Trophoblast cell (in vitro differentiated cells and primary cell): ENCODE measurements around the gene SUSD1.

Source experiments
- DNase-seq, 2 donors: peaks; one replicate each; pipeline ENCODE4 v3.0.0-alpha.2; 2016
- H2AFZ ChIP-seq: 2 replicates; pipeline ENCODE4 v1.6.1; 2013; ENCODE audit warnings: low read length, moderate library complexity, mild to moderate bottlenecking; ENCODE audit not compliant: insufficient read depth, poor library complexity
- H2AK5ac ChIP-seq: 2 replicates; pipeline ENCODE4 v1.6.1; 2013; ENCODE audit warnings: mild to moderate bottlenecking, low read length
- H2BK120ac ChIP-seq: 2 replicates; pipeline ENCODE4 v1.6.1; 2013; ENCODE audit warnings: low read length, mild to moderate bottlenecking, moderate library complexity; ENCODE audit not compliant: insufficient read depth, poor library complexity
- H2BK12ac ChIP-seq: 2 replicates; pipeline ENCODE4 v1.6.1; 2013; ENCODE audit warnings: mild to moderate bottlenecking, low read length, moderate library complexity
- H2BK5ac ChIP-seq: 2 replicates; pipeline ENCODE4 v1.6.1; 2013; ENCODE audit warnings: low read length, low read depth, moderate library complexity, mild to moderate bottlenecking; ENCODE audit not compliant: poor library complexity
- H3K14ac ChIP-seq: 2 replicates; pipeline ENCODE4 v1.6.1; 2013; ENCODE audit warnings: mild to moderate bottlenecking, low read length
- H3K18ac ChIP-seq: 2 replicates; pipeline ENCODE4 v1.6.1; 2013; ENCODE audit warnings: mild to moderate bottlenecking, low read length
- H3K23ac ChIP-seq: 2 replicates; pipeline ENCODE4 v1.6.1; 2013; ENCODE audit warnings: low read length
- H3K27ac ChIP-seq: 2 replicates; pipeline ENCODE4 v1.5.1; 2013; ENCODE audit warnings: low read depth, mild to moderate bottlenecking, inconsistent platforms, low read length, moderate library complexity
- H3K27me3 ChIP-seq: 2 replicates; pipeline ENCODE4 v1.6.1; 2013; ENCODE audit warnings: inconsistent platforms, mild to moderate bottlenecking, low read length, moderate library complexity; ENCODE audit not compliant: insufficient read depth
- H3K36me3 ChIP-seq, 2 experiments: 1 replicate in 1 of 2; 2 replicates in 1 of 2; pipeline ENCODE4 v1.6.1; 2013; ENCODE audit warnings: low read length in 2 of 2, mild to moderate bottlenecking in 2 of 2, moderate library complexity in 1 of 2; ENCODE audit not compliant: insufficient read depth in 2 of 2, control insufficient read depth in 1 of 2
- H3K4ac ChIP-seq: 2 replicates; pipeline ENCODE4 v1.6.1; 2013; ENCODE audit warnings: low read depth, mild to moderate bottlenecking, low read length, moderate library complexity
- H3K4me1 ChIP-seq, 2 experiments: 1 replicate in 1 of 2; 2 replicates in 1 of 2; pipeline ENCODE4 v1.6.1; 2013; ENCODE audit warnings: low read length in 2 of 2, mild to moderate bottlenecking in 2 of 2, moderate library complexity in 1 of 2; ENCODE audit not compliant: insufficient read depth in 2 of 2, control insufficient read depth in 1 of 2
- H3K4me2 ChIP-seq: 2 replicates; pipeline ENCODE4 v1.6.1; 2013; ENCODE audit warnings: inconsistent platforms, mild to moderate bottlenecking, low read length, moderate library complexity
- H3K4me3 ChIP-seq: 2 replicates; pipeline ENCODE4 v1.5.1; 2013; ENCODE audit warnings: mild to moderate bottlenecking, low read depth, low read length, inconsistent platforms
- H3K79me1 ChIP-seq: one replicate; pipeline ENCODE4 v1.6.1; 2013; ENCODE audit warnings: low read length
- H3K79me2 ChIP-seq: 2 replicates; pipeline ENCODE4 v1.6.1; 2013; ENCODE audit warnings: low read length, mild to moderate bottlenecking; ENCODE audit not compliant: control insufficient read depth, insufficient read depth, poor library complexity
- H3K9ac ChIP-seq: 2 replicates; pipeline ENCODE4 v1.6.1; 2013; ENCODE audit warnings: mild to moderate bottlenecking, low read length
- H3K9me3 ChIP-seq: 2 replicates; pipeline ENCODE4 v1.6.1; 2013; ENCODE audit warnings: low read depth, mild to moderate bottlenecking, control low read depth, inconsistent platforms, low read length; ENCODE audit not compliant: insufficient read depth
- H4K12ac ChIP-seq: 2 replicates; pipeline ENCODE4 v1.6.1; 2013; ENCODE audit warnings: low read depth, mild to moderate bottlenecking, low read length, moderate library complexity
- H4K8ac ChIP-seq: 2 replicates; pipeline ENCODE4 v1.6.1; 2013; ENCODE audit warnings: low read depth, mild to moderate bottlenecking, low read length, moderate library complexity
- H4K91ac ChIP-seq: one replicate; pipeline ENCODE4 v1.6.1; 2013; ENCODE audit warnings: low read depth, mild to moderate bottlenecking, low read length, moderate library complexity
- WGBS: extraction: QIAGEN DNeasy Blood & Tissue Kit; methylation state at CpG from one replicate; pipeline ENCODE4 v1.1.7; 2013; ENCODE audit warnings: missing lambda C conversion rate; ENCODE audit not compliant: insufficient read length, insufficient coverage; ENCODE audit errors: extremely low coverage; 5-methylcytosine and 5-hydroxymethylcytosine counted together

The SUSD1 gene

GRCh38 chr9:112121633-112122032 lies 53.5 kb downstream of the SUSD1 start:
- no peak overlapping the region for H3K23ac ChIP-seq
- H2BK12ac ChIP-seq, result no peak overlapping the region
- H2AK5ac ChIP-seq, result no peak overlapping the region
- no peak overlapping the region for H3K18ac ChIP-seq
- H3K14ac ChIP-seq, result no peak overlapping the region
- DNase-seq, result no peak
- no peak overlapping the region for H3K27ac ChIP-seq
- H4K12ac ChIP-seq, result no peak overlapping the region
- peaks cover 3% of the 10 kb centered on the region for H3K79me2 ChIP-seq
- H4K91ac ChIP-seq, result no peak overlapping the region
- no peak overlapping the region for H3K4ac ChIP-seq
- no peaks in the 10 kb centered on the region for H3K27me3 ChIP-seq
- no peak overlapping the region for H2BK5ac ChIP-seq
- peaks cover 1% of the 10 kb centered on the region for H3K9me3 ChIP-seq
- no CpG with 5 or more reads among the region's 4 CpGs for WGBS
- H3K9ac ChIP-seq, result no peak overlapping the region
- peaks cover 18% of the 10 kb centered on the region in 2 experiments for H3K4me1 ChIP-seq
- no peak overlapping the region for H4K8ac ChIP-seq
- peaks cover 3 to 8% of the 10 kb centered on the region in 2 experiments for H3K36me3 ChIP-seq
- H3K79me1 ChIP-seq, result peaks cover 10% of the 10 kb centered on the region
- H3K4me3 ChIP-seq, result no peak overlapping the region
- H2AFZ ChIP-seq, result no peak overlapping the region
- peak overlapping the region; percentile 37 for H2BK120ac ChIP-seq
- no peak overlapping the region for H3K4me2 ChIP-seq

DNA sequence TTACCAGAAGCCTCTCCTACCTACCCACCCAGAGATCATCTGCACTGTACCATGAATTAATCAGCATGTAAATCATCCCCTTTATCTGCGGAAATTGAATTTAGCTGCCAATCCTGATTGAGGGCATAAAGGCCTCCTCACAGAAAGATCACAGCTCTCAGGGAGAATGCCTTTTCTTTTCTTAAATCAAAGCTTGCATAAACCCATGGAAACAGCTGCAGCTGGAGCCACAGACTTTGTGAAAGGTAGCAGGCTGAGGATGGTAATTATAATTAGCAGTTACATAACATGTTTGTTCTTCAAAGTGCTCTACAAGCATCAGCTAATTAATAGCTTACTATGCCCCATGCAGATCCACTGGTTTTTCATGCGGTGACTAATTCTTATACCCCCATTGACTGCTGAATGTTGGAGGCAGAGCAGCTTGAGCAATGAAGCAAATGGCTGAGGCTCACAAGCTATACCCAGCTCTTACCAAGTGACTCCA lies 54.6 kb downstream of the SUSD1 start:
- no peak overlapping the region for H3K18ac ChIP-seq
- no peak overlapping the region for H2BK5ac ChIP-seq
- peaks cover 3% of the 10 kb centered on the region for H3K79me2 ChIP-seq
- no CpG with 5 or more reads among the region's 2 CpGs for WGBS
- peaks cover 10% of the 10 kb centered on the region for H3K79me1 ChIP-seq
- H4K8ac ChIP-seq, result peak overlapping the region; percentile 81
- H2BK12ac ChIP-seq, result peak overlapping the region; percentile 98
- H3K27me3 ChIP-seq, result no peaks in the 10 kb centered on the region
- peak overlapping the region; percentile 84 for H3K27ac ChIP-seq
- no peak overlapping the region for H3K4me2 ChIP-seq
- H3K36me3 ChIP-seq, result peaks cover 3 to 8% of the 10 kb centered on the region in 2 experiments
- H3K4me1 ChIP-seq, result peaks cover 18% of the 10 kb centered on the region in 2 experiments
- H2AFZ ChIP-seq, result no peak overlapping the region
- H3K4ac ChIP-seq, result no peak overlapping the region
- peak overlapping the region; percentile 87 for H3K14ac ChIP-seq
- peak overlapping the region; percentile 91 for H2BK120ac ChIP-seq
- H3K4me3 ChIP-seq, result no peak overlapping the region
- peak overlapping the region; percentile 95 for H4K91ac ChIP-seq
- no peak overlapping the region for H4K12ac ChIP-seq
- H3K9me3 ChIP-seq, result peaks cover 1% of the 10 kb centered on the region
- no peak overlapping the region for H3K23ac ChIP-seq
- peak overlapping the region; percentile 88 for H2AK5ac ChIP-seq
- H3K9ac ChIP-seq, result no peak overlapping the region
- peak in 1 of 2 donors; percentile 49 for DNase-seq

- H3K4ac ChIP-seq, result peak overlapping the region; percentile 54
- no peak for DNase-seq
- peaks cover 1% of the 10 kb centered on the region for H3K9me3 ChIP-seq
- H4K91ac ChIP-seq, result peak overlapping the region; percentile 95
- H3K18ac ChIP-seq, result peak overlapping the region; percentile 55
- H3K4me3 ChIP-seq, result no peak overlapping the region
- H3K27ac ChIP-seq, result peak overlapping the region; percentile 84
- H3K4me1 ChIP-seq, result peaks cover 18% of the 10 kb centered on the region in 2 experiments
- H2BK12ac ChIP-seq, result peak overlapping the region; percentile 98
- H3K27me3 ChIP-seq, result no peaks in the 10 kb centered on the region
- H2BK120ac ChIP-seq, result peak overlapping the region; percentile 91
- H3K9ac ChIP-seq, result no peak overlapping the region
- no CpG with 5 or more reads among the region's 6 CpGs for WGBS
- peak overlapping the region; percentile 87 for H3K14ac ChIP-seq
- peaks cover 10% of the 10 kb centered on the region for H3K79me1 ChIP-seq
- H2AFZ ChIP-seq, result peak overlapping the region; percentile 45
- peak overlapping the region; percentile 88 for H2AK5ac ChIP-seq
- H2BK5ac ChIP-seq, result peak overlapping the region; percentile 90
- H4K8ac ChIP-seq, result peak overlapping the region; percentile 81
- peaks cover 3 to 8% of the 10 kb centered on the region in 2 experiments for H3K36me3 ChIP-seq
- peaks cover 3% of the 10 kb centered on the region for H3K79me2 ChIP-seq
- H3K23ac ChIP-seq, result no peak overlapping the region
- H3K4me2 ChIP-seq, result peak overlapping the region; percentile 36
- no peak overlapping the region for H4K12ac ChIP-seq
These were observed 55.1 kb downstream of the SUSD1 start for GRCh38 chr9:112120030-112120341.

GRCh38 chr9:112119225-112120029 lies 55.7 kb downstream of the SUSD1 start:
- Histone ChIP-seq H4K8ac (peak overlapping the region; percentile 38), H3K79me1 (peaks cover 10% of the 10 kb centered on the region), H3K79me2 (peaks cover 3% of the 10 kb centered on the region), H3K36me3 (peaks cover 3 to 8% of the 10 kb centered on the region in 2 experiments), H3K14ac (peak overlapping the region; percentile 87), H3K9me3 (peaks cover 1% of the 10 kb centered on the region), H2AK5ac (no peak overlapping the region), H2BK120ac (peak overlapping the region; percentile 91), H2AFZ (no peak overlapping the region), H3K27ac (peak overlapping the region; percentile 84), H3K27me3 (no peaks in the 10 kb centered on the region), H2BK12ac (peak overlapping the region; percentile 98), H3K4me2 (peak overlapping the region; percentile 36), H3K18ac (no peak overlapping the region), H4K12ac (no peak overlapping the region), H3K4me1 (peaks cover 18% of the 10 kb centered on the region in 2 experiments), H2BK5ac (peak overlapping the region; percentile 90), H3K4me3 (no peak overlapping the region), H3K9ac (no peak overlapping the region), H3K23ac (no peak overlapping the region), H4K91ac (peak overlapping the region; percentile 95), H3K4ac (no peak overlapping the region)
- WGBS, result no CpG with 5 or more reads among the region's 10 CpGs
- peak; percentile 71 to 85 for DNase-seq
